IPS-20b (cell line): ENCODE results near the gene SUMF1.

Experiments used
- H3K27ac ChIP-seq: one replicate; pipeline ENCODE4 v1.5.1; 2013; ENCODE audit warnings: low read length
- H3K27me3 ChIP-seq: 2 replicates; pipeline ENCODE4 v1.6.1; 2013; ENCODE audit warnings: mild to moderate bottlenecking, low read length, inconsistent platforms; ENCODE audit not compliant: insufficient read depth
- H3K36me3 ChIP-seq: 2 replicates; pipeline ENCODE4 v1.6.1; 2013; ENCODE audit warnings: low read depth, mild to moderate bottlenecking, inconsistent platforms, low read length, moderate library complexity; ENCODE audit not compliant: insufficient read depth
- H3K4me1 ChIP-seq: 2 replicates; pipeline ENCODE4 v1.6.1; 2013; ENCODE audit warnings: mild to moderate bottlenecking, control low read depth, inconsistent platforms, low read length, moderate library complexity; ENCODE audit not compliant: insufficient read depth
- H3K4me3 ChIP-seq: 2 replicates; pipeline ENCODE4 v1.5.1; 2013; ENCODE audit warnings: mild to moderate bottlenecking, low read length, inconsistent platforms
- H3K9ac ChIP-seq: 2 replicates; pipeline ENCODE4 v1.6.1; 2013; ENCODE audit warnings: low read depth, mild to moderate bottlenecking, inconsistent platforms, low read length, moderate library complexity
- H3K9me3 ChIP-seq: 2 replicates; pipeline ENCODE4 v1.6.1; 2013; ENCODE audit warnings: mild to moderate bottlenecking, low read depth, low read length, inconsistent platforms; ENCODE audit not compliant: insufficient read depth

Gene SUMF1

DNA sequence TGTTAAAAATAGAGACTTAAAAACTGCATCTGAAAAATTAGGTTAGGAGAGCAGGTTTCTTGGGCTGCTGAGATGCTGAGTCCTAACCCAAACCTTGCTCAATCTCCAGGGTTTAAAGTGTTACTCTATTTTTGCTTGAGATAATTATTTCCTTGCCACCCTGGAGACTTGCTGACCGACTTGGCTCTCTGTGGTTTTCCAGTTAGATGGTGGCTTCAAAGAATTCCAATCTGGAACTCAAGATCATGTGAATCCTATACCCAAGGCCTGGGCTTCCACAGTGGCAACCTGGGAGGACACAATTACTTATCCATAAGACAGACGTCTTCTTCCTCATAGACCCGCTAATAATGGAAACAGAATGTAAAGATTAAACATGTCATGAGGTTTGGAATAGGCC is 47.7 kb downstream of the SUMF1 start:
- Histone ChIP-seq H3K4me1 (no peaks in the 10 kb centered on the region), H3K4me3 (no peak overlapping the region), H3K27ac (no peak overlapping the region), H3K36me3 (peaks cover 21% of the 10 kb centered on the region; the same call in 1 of the 2 replicates), H3K9ac (no peak overlapping the region), H3K27me3 (no peaks in the 10 kb centered on the region), H3K9me3 (no peaks in the 10 kb centered on the region)

GRCh38 chr3:4418156-4418555 is 48.9 kb downstream of the SUMF1 start:
- Histone ChIP-seq H3K4me1 (no peaks in the 10 kb centered on the region), H3K9ac (no peak overlapping the region), H3K36me3 (peaks cover 21% of the 10 kb centered on the region; the same call in 1 of the 2 replicates), H3K9me3 (no peaks in the 10 kb centered on the region), H3K27ac (no peak overlapping the region), H3K4me3 (no peak overlapping the region), H3K27me3 (no peaks in the 10 kb centered on the region)

DNA sequence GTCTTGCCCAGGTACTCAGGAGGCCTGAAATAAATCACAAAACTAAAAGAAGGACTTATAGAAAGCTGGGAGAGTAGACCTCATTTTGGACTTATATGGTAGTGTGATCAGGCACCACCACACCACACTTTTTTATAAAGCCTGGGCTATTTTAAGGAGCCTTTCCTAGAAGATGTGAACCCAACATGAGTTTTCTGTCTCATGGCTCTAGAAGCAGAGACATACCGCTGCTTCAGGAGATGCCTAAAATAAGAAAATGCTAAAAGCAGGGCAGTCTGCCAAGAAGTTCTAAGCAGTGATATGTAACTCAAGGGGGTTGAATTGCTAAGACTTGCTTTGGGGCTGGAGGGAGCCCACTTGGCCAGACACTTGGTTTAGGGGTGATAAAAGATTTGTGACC is 49.6 kb downstream of the SUMF1 start:
- no peaks in the 10 kb centered on the region for H3K4me1 ChIP-seq
- no peaks in the 10 kb centered on the region for H3K27me3 ChIP-seq
- H3K9ac ChIP-seq = no peak overlapping the region
- H3K27ac ChIP-seq = no peak overlapping the region
- no peaks in the 10 kb centered on the region for H3K9me3 ChIP-seq
- no peak overlapping the region for H3K4me3 ChIP-seq
- H3K36me3 ChIP-seq = peaks cover 21% of the 10 kb centered on the region; the same call in 1 of the 2 replicates

GRCh38 chr3:4416961-4417360 is 50.1 kb downstream of the SUMF1 start:
- H3K27ac ChIP-seq = no peak overlapping the region
- H3K4me1 ChIP-seq = no peaks in the 10 kb centered on the region
- H3K27me3 ChIP-seq = no peaks in the 10 kb centered on the region
- no peak overlapping the region for H3K9ac ChIP-seq
- no peak overlapping the region for H3K4me3 ChIP-seq
- H3K9me3 ChIP-seq = no peaks in the 10 kb centered on the region
- H3K36me3 ChIP-seq = peaks cover 21% of the 10 kb centered on the region; the same call in 1 of the 2 replicates

- no peaks in the 10 kb centered on the region for H3K4me1 ChIP-seq
- peaks cover 21% of the 10 kb centered on the region; the same call in 1 of the 2 replicates for H3K36me3 ChIP-seq
- H3K9me3 ChIP-seq = no peaks in the 10 kb centered on the region
- no peak overlapping the region for H3K9ac ChIP-seq
- H3K27me3 ChIP-seq = no peaks in the 10 kb centered on the region
- no peak overlapping the region for H3K27ac ChIP-seq
- no peak overlapping the region for H3K4me3 ChIP-seq
Measured at GRCh38 chr3:4416427-4416945, 50.6 kb downstream of the SUMF1 start.

DNA sequence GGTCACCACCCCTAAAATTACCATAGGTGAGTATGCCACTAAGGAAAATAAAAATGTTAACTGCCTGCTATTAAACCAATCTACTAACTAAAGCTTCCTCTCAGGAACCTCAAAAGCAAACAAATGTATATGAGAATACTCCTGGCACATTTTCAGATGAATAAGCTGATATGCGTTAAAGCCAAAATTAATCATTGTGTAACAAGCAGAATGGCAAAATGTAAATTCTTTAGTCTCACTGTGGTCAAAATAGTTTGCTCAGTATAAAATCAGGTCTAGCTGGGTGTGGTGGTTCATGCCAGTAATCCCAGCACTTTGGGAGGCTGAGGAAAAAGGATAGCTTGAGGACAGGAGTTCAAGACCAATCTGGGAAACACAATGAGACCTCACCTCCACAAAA is 53.6 kb downstream of the SUMF1 start:
- Histone ChIP-seq H3K9ac (no peak overlapping the region), H3K36me3 (peaks cover 33% of the 10 kb centered on the region; the same call in 1 of the 2 replicates), H3K27me3 (no peaks in the 10 kb centered on the region), H3K9me3 (no peaks in the 10 kb centered on the region), H3K27ac (no peak overlapping the region), H3K4me3 (no peak overlapping the region), H3K4me1 (no peaks in the 10 kb centered on the region)

DNA sequence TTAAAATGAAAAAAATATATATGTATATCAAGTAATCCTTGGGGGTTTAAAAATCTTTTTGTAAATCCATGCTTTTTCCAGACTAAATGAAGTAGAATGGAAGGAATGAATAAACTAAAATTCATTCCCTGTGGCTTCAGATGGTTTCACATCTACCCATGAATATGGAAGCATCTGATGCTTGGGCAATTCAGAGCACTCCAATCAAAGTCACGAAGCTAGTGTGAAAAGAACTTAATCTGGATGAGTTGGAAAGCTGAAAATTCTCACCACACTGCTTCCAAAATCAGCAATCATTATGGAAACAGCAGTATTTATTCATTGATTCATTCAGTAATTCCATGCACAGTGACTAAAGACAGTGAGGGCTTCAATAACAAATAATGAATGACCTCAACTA is 55.2 kb downstream of the SUMF1 start:
- peaks cover 24% of the 10 kb centered on the region; the same call in 1 of the 2 replicates for H3K36me3 ChIP-seq
- H3K4me1 ChIP-seq = no peaks in the 10 kb centered on the region
- no peak overlapping the region for H3K9ac ChIP-seq
- H3K9me3 ChIP-seq = no peaks in the 10 kb centered on the region
- H3K4me3 ChIP-seq = no peak overlapping the region
- H3K27ac ChIP-seq = no peak overlapping the region
- H3K27me3 ChIP-seq = no peaks in the 10 kb centered on the region

DNA sequence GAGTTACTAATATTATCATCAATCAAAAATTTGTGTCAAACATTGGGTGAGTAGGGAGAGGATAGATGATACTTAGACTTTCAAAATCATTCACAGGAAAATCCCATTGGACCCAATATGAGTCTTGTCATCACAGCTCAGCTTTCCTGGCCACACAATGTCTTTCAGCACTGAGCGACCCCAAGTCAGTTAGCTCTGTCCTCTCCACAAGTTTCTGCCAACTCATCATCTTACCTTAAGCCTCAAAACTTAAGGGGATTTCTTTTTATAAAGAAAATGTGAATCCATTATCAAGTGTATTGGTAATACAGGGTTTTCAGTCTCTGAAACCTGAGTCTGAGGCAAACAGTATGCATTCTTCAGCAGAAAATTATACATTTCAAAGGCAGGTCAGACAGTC is 55.8 kb downstream of the SUMF1 start:
- H3K4me3 ChIP-seq = no peak overlapping the region

DNA sequence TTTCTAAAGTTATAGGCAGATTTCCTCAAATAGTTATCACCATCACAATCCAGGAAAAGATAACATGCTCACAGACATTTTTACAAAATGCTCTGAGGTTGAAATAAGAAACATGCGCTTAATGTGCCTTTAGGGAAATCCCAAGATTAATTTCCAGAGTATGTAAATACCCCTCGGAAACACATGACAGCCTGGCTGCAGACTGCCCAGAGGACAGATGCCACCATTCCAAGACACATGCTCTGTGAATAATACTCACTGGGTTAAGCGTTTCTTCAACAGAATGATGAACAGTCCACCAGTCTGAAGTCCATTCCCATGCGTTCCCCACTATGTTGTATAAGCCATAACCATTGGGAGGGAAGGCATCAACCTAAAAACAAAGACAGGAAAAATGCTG is 56.5 kb downstream of the SUMF1 start:
- Histone ChIP-seq H3K9me3 (no peaks in the 10 kb centered on the region), H3K36me3 (peaks cover 13% of the 10 kb centered on the region; the same call in 1 of the 2 replicates), H3K4me3 (no peak overlapping the region), H3K27me3 (no peaks in the 10 kb centered on the region), H3K4me1 (no peaks in the 10 kb centered on the region), H3K9ac (no peak overlapping the region), H3K27ac (no peak overlapping the region)

More for the DNA sequence above, 55.8 kb downstream of the SUMF1 start:
- H3K36me3 ChIP-seq = peaks cover 18% of the 10 kb centered on the region; the same call in 1 of the 2 replicates
- H3K4me1 ChIP-seq = no peaks in the 10 kb centered on the region
- H3K27ac ChIP-seq = no peak overlapping the region
- H3K9me3 ChIP-seq = no peaks in the 10 kb centered on the region
- H3K9ac ChIP-seq = no peak overlapping the region
- no peaks in the 10 kb centered on the region for H3K27me3 ChIP-seq

DNA sequence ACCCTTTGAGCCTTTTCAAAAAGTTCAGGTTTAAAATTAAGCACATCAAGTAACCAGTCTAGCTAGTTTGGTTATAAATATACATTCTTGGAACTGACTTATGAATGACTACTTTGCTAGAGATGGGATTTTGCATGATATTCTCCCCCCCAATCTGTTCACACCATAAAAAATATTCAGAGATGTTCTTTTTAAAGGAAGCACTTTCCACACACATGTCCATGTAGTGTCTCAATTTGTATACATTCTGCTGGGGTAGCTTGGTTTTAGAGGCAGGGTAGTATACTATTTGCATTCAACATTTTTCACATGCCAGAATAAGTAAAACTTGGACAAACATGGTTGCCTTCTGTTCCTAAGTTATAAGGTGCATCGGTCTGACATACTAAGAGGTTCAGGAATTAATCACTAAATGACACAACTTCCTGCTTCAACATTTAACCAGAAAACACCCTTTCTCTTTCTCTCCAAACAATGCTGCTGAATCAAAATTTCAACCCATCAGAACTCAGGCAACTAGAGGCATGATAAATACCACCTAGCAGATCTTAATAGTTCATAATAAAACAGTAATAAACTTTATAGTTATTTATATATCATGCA is 57.0 kb downstream of the SUMF1 start:
- H3K4me1 ChIP-seq = no peaks in the 10 kb centered on the region
- no peak overlapping the region for H3K9ac ChIP-seq
- H3K36me3 ChIP-seq = peaks cover 13% of the 10 kb centered on the region; the same call in 1 of the 2 replicates
- no peak overlapping the region for H3K27ac ChIP-seq
- no peaks in the 10 kb centered on the region for H3K27me3 ChIP-seq
- H3K9me3 ChIP-seq = no peaks in the 10 kb centered on the region
- no peak overlapping the region for H3K4me3 ChIP-seq

DNA sequence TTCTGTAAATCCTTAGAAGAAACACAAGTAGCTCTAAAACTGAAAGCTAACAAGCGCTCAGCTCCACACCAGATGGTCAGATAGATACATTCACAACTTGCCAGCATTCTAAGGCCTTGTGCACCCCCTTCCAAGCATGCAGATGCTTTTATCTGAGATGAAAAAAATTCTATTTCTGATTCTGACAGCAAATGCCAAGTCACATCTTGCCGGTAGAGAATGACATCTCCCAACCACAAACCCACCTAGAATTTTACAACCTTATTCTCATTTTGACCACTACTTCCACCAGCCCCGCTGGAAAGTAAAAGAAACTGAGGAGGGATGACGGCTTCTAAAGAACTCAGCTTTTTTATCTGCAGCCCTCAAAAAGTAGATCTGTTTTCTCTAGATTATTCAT is 57.7 kb downstream of the SUMF1 start:
- no peak overlapping the region for H3K4me3 ChIP-seq
- no peaks in the 10 kb centered on the region for H3K27me3 ChIP-seq
- no peaks in the 10 kb centered on the region for H3K9me3 ChIP-seq
- H3K9ac ChIP-seq = no peak overlapping the region
- peaks cover 13% of the 10 kb centered on the region; the same call in 1 of the 2 replicates for H3K36me3 ChIP-seq
- no peak overlapping the region for H3K27ac ChIP-seq
- no peaks in the 10 kb centered on the region for H3K4me1 ChIP-seq

- H3K4me1 ChIP-seq = no peaks in the 10 kb centered on the region
- no peak overlapping the region for H3K9ac ChIP-seq
Measured at GRCh38 chr3:4408958-4409357, 58.1 kb downstream of the SUMF1 start.

More at GRCh38 chr3:4408958-4409357, 58.1 kb downstream of the SUMF1 start:
- Histone ChIP-seq H3K4me3 (no peak overlapping the region), H3K36me3 (peaks cover 13% of the 10 kb centered on the region; the same call in 1 of the 2 replicates), H3K27me3 (no peaks in the 10 kb centered on the region), H3K27ac (no peak overlapping the region), H3K9me3 (no peaks in the 10 kb centered on the region)
